PFSK-1 (cell line): Measurements from ENCODE around the gene LDLRAD4.

Source experiments
- FOXP2 ChIP-seq: optimal IDR thresholded peaks from 2 replicates; pipeline ENCODE3; 2011; ENCODE audit warnings: borderline replicate concordance, control low read depth, inconsistent platforms; ENCODE audit not compliant: insufficient read depth; ENCODE audit errors: extremely low read length, extremely low read depth
- POLR2AphosphoS5 ChIP-seq: IDR thresholded peaks from 2 replicates; pipeline ENCODE4 v1.6.1; 2012; ENCODE audit warnings: low read depth, mild to moderate bottlenecking, control low read depth, low read length, moderate library complexity
- REST ChIP-seq, 2 experiments: IDR thresholded peaks; 2 replicates each; pipeline versions ENCODE4 v1.6.1 to v1.8.0; 2011 to 2012; ENCODE audit warnings: low read depth in 2 of 2, low read length in 2 of 2, control low read depth in 1 of 2, inconsistent platforms in 1 of 2, mild to moderate bottlenecking in 1 of 2, moderate library complexity in 1 of 2; ENCODE audit not compliant: insufficient read depth in 1 of 2

- TF ChIP-seq REST (IDR thresholded peaks at IDR 0.05; ENCODE audit: insufficient read depth in 1 of 2, low read depth in 2 of 2, low read length in 2 of 2) (no peak), POLR2AphosphoS5 (no peak), FOXP2 (no peak)
Observed at GRCh38 chr18:13286456-13287125, 68.0 kb downstream of the LDLRAD4 start.
